Activated T-cell treated with anti-CD3 and anti-CD28 coated beads, Interleukin-2, amount 50 U/mL, for 72 hours (primary cell): ENCODE measurements around the gene MRGPRE. TPM values are rescaled to one million over a fixed set of nuclear protein-coding genes. Genes with fewer than 3 reads are reported as not detected.

ENCODE experiments used
- ATAC-seq, 2 donors: fragments of 150-1000 bp; cut with Tn5 transposase; replicated peaks in 1 of 2; 2 replicates each; pipeline ENCODE4 v1.10.0; 2021; ENCODE audit warnings: moderate library complexity in 2 of 2, mild to moderate bottlenecking in 1 of 2
- DNase-seq, 2 donors: peaks; one replicate each; pipeline ENCODE4 v3.0.0; 2021 to 2022; ENCODE audit warnings: mixed read lengths in 1 of 2
- H3K27ac Mint-ChIP-seq: one replicate; pipeline ENCODE4 v1.8.0; 2022; ENCODE audit warnings: mild to moderate bottlenecking, moderate library complexity, mixed read lengths
- H3K27me3 Mint-ChIP-seq: one replicate; pipeline ENCODE4 v1.8.0; 2022; ENCODE audit warnings: low read depth, mixed read lengths
- H3K36me3 Mint-ChIP-seq, 2 donors: one replicate each; pipeline ENCODE4 v1.8.0; 2022; ENCODE audit warnings: mixed read lengths in 2 of 2, mild to moderate bottlenecking in 1 of 2; ENCODE audit not compliant: insufficient read depth in 2 of 2
- H3K4me1 Mint-ChIP-seq: one replicate; pipeline ENCODE4 v1.8.0; 2022; ENCODE audit warnings: low read depth, mixed read lengths
- H3K4me3 Mint-ChIP-seq, 2 donors: one replicate each; pipeline ENCODE4 v1.8.0; 2022; ENCODE audit warnings: mild to moderate bottlenecking in 2 of 2, mixed read lengths in 2 of 2, moderate library complexity in 2 of 2
- H3K9me3 Mint-ChIP-seq, 2 donors: one replicate each; pipeline ENCODE4 v1.8.0; 2022; ENCODE audit warnings: mixed read lengths in 2 of 2
- total RNA-seq, 2 donors: library from RNA; stranded (reverse); gene quantifications; one replicate each; pipeline ENCODE4 v1.2.3, GENCODE V29; 2022

MRGPRE gene
- total RNA-seq, 2 donors from 2014 or later = not detected

GRCh38 chr11:3232956-3233355, 739 bp upstream of the MRGPRE start:
- ATAC-seq (no peak), DNase-seq (no peak)
- peaks cover 5% of the 10 kb centered on the region for H3K27me3 Mint-ChIP-seq
- H3K4me1 Mint-ChIP-seq = no peaks in the 10 kb centered on the region
- no peak overlapping the region for H3K27ac Mint-ChIP-seq
- no peaks in the 10 kb centered on the region for H3K9me3 Mint-ChIP-seq
- no peak overlapping the region for H3K4me3 Mint-ChIP-seq
- no peaks in the 10 kb centered on the region for H3K36me3 Mint-ChIP-seq

- no peaks in the 10 kb centered on the region for H3K9me3 Mint-ChIP-seq
- no peak overlapping the region for H3K27ac Mint-ChIP-seq
- ATAC-seq (no peak), DNase-seq (no peak)
- H3K36me3 Mint-ChIP-seq = no peaks in the 10 kb centered on the region
- peaks cover 5% of the 10 kb centered on the region for H3K27me3 Mint-ChIP-seq
- H3K4me1 Mint-ChIP-seq = no peaks in the 10 kb centered on the region
- no peak overlapping the region for H3K4me3 Mint-ChIP-seq
Observed at GRCh38 chr11:3231550-3231850, 717 bp downstream of the MRGPRE start.

DNA sequence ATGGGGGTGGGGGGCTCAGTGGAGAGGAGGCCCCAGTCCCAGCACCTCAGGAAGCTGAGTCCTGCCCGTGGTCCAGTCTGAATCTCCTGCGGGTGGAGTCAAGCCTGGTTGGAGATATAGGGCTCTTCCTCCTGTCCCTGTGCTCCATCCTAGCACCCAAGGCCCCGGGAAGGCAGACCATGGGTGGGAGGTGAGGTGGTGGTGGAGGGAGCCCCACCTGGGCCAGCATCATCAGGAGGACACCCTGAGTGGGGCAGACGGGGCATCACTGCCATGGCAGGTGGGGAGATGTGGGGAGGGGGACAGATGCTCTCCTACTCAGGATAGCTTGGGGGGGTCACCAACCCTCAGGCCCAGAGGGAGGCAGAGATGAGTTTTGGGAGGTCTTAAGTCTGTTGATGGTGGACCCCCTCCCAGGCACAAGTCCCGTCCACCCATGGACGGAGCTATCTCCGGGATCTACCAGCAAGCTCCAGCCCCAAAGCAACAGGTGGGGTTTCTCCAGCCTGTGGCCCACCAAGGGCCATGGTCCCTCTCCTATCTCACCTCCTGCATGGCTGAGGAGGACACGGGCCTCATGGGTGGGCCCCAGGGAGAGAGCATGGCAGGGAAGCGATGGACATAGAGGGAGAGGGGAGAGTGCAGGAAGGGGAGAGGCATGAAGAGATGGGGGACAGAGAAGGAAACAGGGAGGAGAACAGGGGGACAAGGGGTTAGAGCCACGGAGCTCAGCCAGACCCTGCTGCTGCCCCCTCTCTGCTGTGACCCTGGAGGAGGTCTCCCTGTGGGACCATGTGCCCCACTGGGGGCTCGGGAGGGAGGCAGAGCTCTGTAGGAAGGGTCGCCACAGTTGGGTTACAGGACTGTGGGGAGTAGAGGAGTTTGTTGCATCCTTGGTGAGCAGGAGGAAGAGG, 1.3 kb downstream of the MRGPRE start:
- ATAC-seq = no peak
- no peak for DNase-seq
- H3K27me3 Mint-ChIP-seq = peaks cover 5% of the 10 kb centered on the region
- no peaks in the 10 kb centered on the region for H3K9me3 Mint-ChIP-seq
- no peak overlapping the region for H3K27ac Mint-ChIP-seq
- H3K4me1 Mint-ChIP-seq = no peaks in the 10 kb centered on the region
- no peak overlapping the region for H3K4me3 Mint-ChIP-seq
- no peaks in the 10 kb centered on the region for H3K36me3 Mint-ChIP-seq

GRCh38 chr11:3229673-3230630, 2.3 kb downstream of the MRGPRE start:
- Mint-ChIP-seq H3K27ac (no peak overlapping the region), H3K4me3 (no peak overlapping the region), H3K36me3 (no peaks in the 10 kb centered on the region), H3K27me3 (peaks cover under 1% of the 10 kb centered on the region), H3K9me3 (no peaks in the 10 kb centered on the region), H3K4me1 (no peaks in the 10 kb centered on the region)
- DNase-seq (no peak), ATAC-seq (no peak)

DNA sequence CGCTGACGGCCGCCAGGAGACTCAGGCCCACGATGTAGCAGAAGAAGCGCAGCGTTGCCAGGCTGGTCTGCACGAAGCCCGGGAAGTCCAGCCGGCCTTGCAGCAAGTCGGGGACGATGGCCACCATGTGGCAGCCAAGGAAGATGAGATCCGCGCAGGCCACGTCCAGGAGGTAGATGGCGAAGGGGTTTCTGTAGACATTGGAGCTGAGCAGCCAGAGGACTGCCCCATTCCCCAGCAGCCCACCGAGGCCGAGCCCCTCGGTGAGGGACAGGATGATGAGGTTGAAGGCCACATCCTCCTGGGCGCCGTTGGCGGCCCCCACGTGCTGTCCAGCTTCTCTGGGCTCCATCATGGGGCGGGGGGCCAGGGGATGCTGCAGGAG, 3.8 kb downstream of the MRGPRE start:
- peaks cover 2% of the 10 kb centered on the region for H3K4me1 Mint-ChIP-seq
- no peak for ATAC-seq

DNA sequence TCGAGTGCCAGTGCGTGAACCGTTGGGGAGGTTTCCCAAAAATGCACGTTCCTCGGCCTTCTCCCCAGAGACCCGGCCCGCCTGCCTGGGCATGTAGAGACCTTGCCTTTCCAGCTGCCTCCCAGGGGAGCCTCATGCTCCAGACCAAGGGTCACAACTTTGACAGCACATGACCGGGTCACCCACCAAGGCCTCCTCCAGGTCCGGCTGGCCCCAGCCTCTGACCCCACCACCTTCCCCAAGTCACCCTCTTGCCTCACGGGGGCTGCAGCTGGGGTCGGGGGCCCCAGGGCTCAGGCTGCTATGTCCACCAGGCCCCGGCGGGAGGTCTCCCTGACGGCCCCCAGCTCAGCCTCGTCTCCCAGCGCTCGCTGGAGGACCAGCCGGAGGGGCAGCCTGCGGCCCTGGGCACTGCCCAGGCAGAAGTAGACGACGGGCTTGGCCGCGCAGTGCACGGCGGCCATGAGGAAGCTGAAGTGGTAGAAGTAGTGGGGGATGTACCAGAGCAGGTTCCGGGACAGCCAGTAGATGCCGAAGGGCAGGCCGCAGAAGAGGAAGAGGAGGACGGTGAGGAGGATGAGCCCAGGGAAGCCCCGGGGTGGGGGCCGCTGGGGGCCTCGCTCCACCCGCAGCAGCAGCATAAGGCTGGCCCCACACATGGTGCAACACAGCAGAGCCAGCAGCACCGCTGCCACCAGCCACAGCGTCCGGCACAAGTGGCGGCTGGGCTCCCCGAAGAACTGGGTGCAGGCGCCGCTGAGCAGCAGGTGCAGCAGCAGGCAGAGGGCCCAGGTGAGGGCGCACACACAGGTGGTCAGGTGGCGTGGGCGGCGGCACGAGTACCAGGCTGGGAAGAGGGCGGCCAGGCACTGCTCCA, 4.4 kb downstream of the MRGPRE start:
- Mint-ChIP-seq H3K4me3 (no peak overlapping the region), H3K27me3 (no peaks in the 10 kb centered on the region), H3K9me3 (no peaks in the 10 kb centered on the region), H3K36me3 (no peaks in the 10 kb centered on the region), H3K4me1 (peaks cover 8% of the 10 kb centered on the region), H3K27ac (no peak overlapping the region)
- DNase-seq (no peak), ATAC-seq (no peak)

More for the DNA sequence above, 3.8 kb downstream of the MRGPRE start:
- Mint-ChIP-seq H3K27ac (no peak overlapping the region), H3K27me3 (no peaks in the 10 kb centered on the region), H3K36me3 (no peaks in the 10 kb centered on the region), H3K4me3 (no peak overlapping the region), H3K9me3 (no peaks in the 10 kb centered on the region)
- no peak for DNase-seq

- H3K4me3 Mint-ChIP-seq = no peak overlapping the region
- DNase-seq (no peak), ATAC-seq (no peak)
- H3K27me3 Mint-ChIP-seq = no peaks in the 10 kb centered on the region
- H3K36me3 Mint-ChIP-seq = no peaks in the 10 kb centered on the region
- peaks cover 12% of the 10 kb centered on the region for H3K4me1 Mint-ChIP-seq
- H3K9me3 Mint-ChIP-seq = no peaks in the 10 kb centered on the region
- no peak overlapping the region for H3K27ac Mint-ChIP-seq
Observed at GRCh38 chr11:3226846-3227567, 5.2 kb downstream of the MRGPRE start.

DNA sequence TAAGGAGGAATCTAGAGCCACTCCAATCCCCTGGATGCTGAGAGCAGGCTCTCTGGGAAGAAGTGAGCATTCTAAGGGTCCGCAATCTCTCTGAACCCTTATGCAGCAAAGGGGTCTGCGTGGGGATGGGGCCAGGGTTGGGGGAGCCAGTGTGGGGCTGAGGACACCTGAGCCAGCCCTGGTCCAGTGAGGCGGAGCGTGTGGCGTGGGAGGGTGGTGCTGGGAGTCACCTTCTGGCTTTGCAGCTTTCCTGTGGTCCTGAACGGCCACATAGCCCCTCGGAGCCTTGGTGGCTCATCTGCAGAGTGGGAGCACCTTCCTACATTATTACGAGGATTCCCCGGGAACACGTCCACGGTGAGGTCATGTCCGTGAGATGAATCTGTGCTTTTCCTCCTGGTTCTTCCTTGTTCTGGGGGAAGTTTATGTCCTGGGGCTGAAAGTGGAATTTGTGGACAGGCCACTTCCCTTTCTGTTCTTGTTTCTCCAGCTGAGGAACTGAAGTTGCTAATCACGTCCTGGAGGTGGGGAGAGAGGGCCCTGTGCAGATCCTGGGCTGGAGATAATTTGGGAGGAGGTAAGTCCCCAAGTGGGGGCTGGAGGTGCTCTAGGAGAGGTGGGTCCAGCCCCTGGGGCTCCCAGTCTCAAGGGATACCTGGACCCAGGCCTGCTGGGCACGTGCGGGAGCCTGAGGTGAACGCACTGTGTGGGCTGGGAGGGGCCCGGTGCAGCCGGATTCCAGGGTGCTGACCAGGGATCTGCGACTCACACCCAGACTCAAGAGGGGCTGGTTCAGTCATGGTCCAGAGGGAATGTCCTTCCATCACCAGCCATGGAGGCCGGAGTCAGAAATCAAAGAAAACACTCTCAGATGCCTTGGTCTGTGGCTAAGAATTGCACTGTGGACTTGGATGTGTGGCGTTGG, 6.1 kb downstream of the MRGPRE start:
- DNase-seq = no peak
- Mint-ChIP-seq H3K4me1 (peaks cover 12% of the 10 kb centered on the region), H3K36me3 (no peaks in the 10 kb centered on the region), H3K4me3 (no peak overlapping the region), H3K27me3 (no peaks in the 10 kb centered on the region), H3K27ac (no peak overlapping the region), H3K9me3 (no peaks in the 10 kb centered on the region)
- no peak for ATAC-seq

GRCh38 chr11:3225159-3225758, 7.0 kb downstream of the MRGPRE start:
- Mint-ChIP-seq H3K27me3 (no peaks in the 10 kb centered on the region), H3K9me3 (no peaks in the 10 kb centered on the region), H3K4me1 (peaks cover 12% of the 10 kb centered on the region), H3K4me3 (no peak overlapping the region), H3K36me3 (no peaks in the 10 kb centered on the region), H3K27ac (no peak overlapping the region)
- ATAC-seq = no peak
- no peak for DNase-seq

GRCh38 chr11:3224401-3225057, 7.7 kb downstream of the MRGPRE start:
- no peaks in the 10 kb centered on the region for H3K27me3 Mint-ChIP-seq
- peaks cover 12% of the 10 kb centered on the region for H3K4me1 Mint-ChIP-seq
- no peaks in the 10 kb centered on the region for H3K9me3 Mint-ChIP-seq
- no peak overlapping the region for H3K27ac Mint-ChIP-seq
- ATAC-seq (no peak), DNase-seq (no peak)
- H3K36me3 Mint-ChIP-seq = no peaks in the 10 kb centered on the region
- no peak overlapping the region for H3K4me3 Mint-ChIP-seq

GRCh38 chr11:3223932-3224381, 8.3 kb downstream of the MRGPRE start:
- ATAC-seq (no peak), DNase-seq (no peak)
- Mint-ChIP-seq H3K4me1 (peaks cover 12% of the 10 kb centered on the region), H3K27ac (no peak overlapping the region), H3K4me3 (no peak overlapping the region), H3K27me3 (no peaks in the 10 kb centered on the region), H3K9me3 (no peaks in the 10 kb centered on the region), H3K36me3 (no peaks in the 10 kb centered on the region)
